ENCODE results near the gene MCM3AP. TPM values are rescaled to one million over a fixed set of nuclear protein-coding genes. Genes with fewer than 3 reads are reported as not detected.

MCM3AP gene
- total RNA-seq, 2 donors from 2014 or later, result 84.3 to 101 TPM

GRCh38 chr21:46216132-46216747 is 69.2 kb downstream of the MCM3AP start:
- peaks cover 55% of the 10 kb centered on the region for H3K36me3 ChIP-seq
- DNase-seq (ENCODE audit: low spot score), result no peak

GRCh38 chr21:46215436-46216131 is 69.8 kb downstream of the MCM3AP start:
- Histone ChIP-seq H3K27me3 (replicated peaks; ENCODE audit: insufficient read depth) (no peaks in the 10 kb centered on the region), H3K27ac (no peak overlapping the region), H3K4me1 (ENCODE audit: control insufficient read depth in 1 of 2, low read depth in 2 of 2) (no peaks in the 10 kb centered on the region), H3K9me3 (no peaks in the 10 kb centered on the region), H3K4me3 (no peak overlapping the region), H3K36me3 (peaks cover 51% of the 10 kb centered on the region)
- no peak for TF ChIP-seq CTCF (IDR thresholded peaks at IDR 0.05)
- ATAC-seq (ENCODE audit: insufficient number of reproducible peaks, low FRiP score, low read depth) (no peak), DNase-seq (ENCODE audit: low spot score) (no peak)

More at GRCh38 chr21:46216132-46216747, 69.2 kb downstream of the MCM3AP start:
- Histone ChIP-seq H3K27me3 (replicated peaks; ENCODE audit: insufficient read depth) (no peaks in the 10 kb centered on the region), H3K9me3 (no peaks in the 10 kb centered on the region), H3K4me3 (no peak overlapping the region), H3K27ac (no peak overlapping the region), H3K4me1 (ENCODE audit: control insufficient read depth in 1 of 2, low read depth in 2 of 2) (no peaks in the 10 kb centered on the region)
- no peak for TF ChIP-seq CTCF (IDR thresholded peaks at IDR 0.05)
- no peak for ATAC-seq (ENCODE audit: insufficient number of reproducible peaks, low FRiP score, low read depth)

GRCh38 chr21:46214478-46215340 is 70.7 kb downstream of the MCM3AP start:
- no peak for TF ChIP-seq CTCF (IDR thresholded peaks at IDR 0.05)
- ATAC-seq (ENCODE audit: insufficient number of reproducible peaks, low FRiP score, low read depth) (no peak), DNase-seq (ENCODE audit: low spot score) (no peak)
- no peaks in the 10 kb centered on the region for H3K4me1 ChIP-seq (ENCODE audit: control insufficient read depth in 1 of 2, low read depth in 2 of 2)
- H3K4me3 ChIP-seq, result no peak overlapping the region
- H3K36me3 ChIP-seq, result peaks cover 49% of the 10 kb centered on the region
- H3K9me3 ChIP-seq, result no peaks in the 10 kb centered on the region
- H3K27me3 ChIP-seq (replicated peaks; ENCODE audit: insufficient read depth), result no peaks in the 10 kb centered on the region
- no peak overlapping the region for H3K27ac ChIP-seq

GRCh38 chr21:46213620-46214286 is 71.7 kb downstream of the MCM3AP start:
- Histone ChIP-seq H3K27ac (no peak overlapping the region), H3K4me3 (no peak overlapping the region), H3K36me3 (peaks cover 51% of the 10 kb centered on the region), H3K27me3 (replicated peaks; ENCODE audit: insufficient read depth) (no peaks in the 10 kb centered on the region), H3K4me1 (ENCODE audit: control insufficient read depth in 1 of 2, low read depth in 2 of 2) (no peaks in the 10 kb centered on the region), H3K9me3 (no peaks in the 10 kb centered on the region)
- TF ChIP-seq CTCF (IDR thresholded peaks at IDR 0.05), result no peak
- ATAC-seq (ENCODE audit: insufficient number of reproducible peaks, low FRiP score, low read depth), result no peak
- DNase-seq (ENCODE audit: low spot score), result no peak
